MCF 10A (cell line): ENCODE results near the gene SPNS3. TPM values are rescaled to one million over a fixed set of nuclear protein-coding genes. Genes with fewer than 3 reads are reported as not detected.

Experiments used
- BruUV-seq: library from RNA; stranded (reverse); fragments of 400-500 nt; replicated peaks from 2 replicates; lab custom pipeline; 2021; lab: Mats Ljungman, UMichigan
- CTCF ChIA-PET: fragments of 300-600 bp; sonication (Branson Sonifier 250); formaldehyde crosslinking; extraction: SDS; loops from one replicate; lab custom pipeline; 2021; ENCODE audit warnings: antibody characterized with exemption, inconsistent platforms; lab: Yijun Ruan, JAX
- POLR2A ChIA-PET: fragments of 300-600, 350-650 bp; sonication (Branson Sonifier 250); formaldehyde crosslinking; extraction: SDS; loops from one replicate; lab custom pipeline; 2020; ENCODE audit warnings: antibody characterized with exemption, inconsistent platforms; lab: Yijun Ruan, JAX
- DNase-seq: peaks from one replicate; pipeline ENCODE4 v3.0.0-alpha.2; 2018; ENCODE audit not compliant: unreplicated experiment
- H3K27ac Mint-ChIP-seq: one replicate; pipeline ENCODE4 v1.8.0; 2022; ENCODE audit warnings: mild to moderate bottlenecking, low read depth, mixed read lengths; ENCODE audit not compliant: unreplicated experiment
- H3K27me3 Mint-ChIP-seq: one replicate; pipeline ENCODE4 v1.8.0; 2022; ENCODE audit warnings: mixed read lengths; ENCODE audit not compliant: insufficient read depth, unreplicated experiment
- H3K36me3 Mint-ChIP-seq: one replicate; pipeline ENCODE4 v1.8.0; 2022; ENCODE audit warnings: mild to moderate bottlenecking, moderate library complexity, mixed read lengths; ENCODE audit not compliant: insufficient read depth, unreplicated experiment
- H3K4me1 Mint-ChIP-seq: one replicate; pipeline ENCODE4 v1.8.0; 2022; ENCODE audit warnings: mixed read lengths; ENCODE audit not compliant: insufficient read depth, unreplicated experiment
- H3K4me3 Mint-ChIP-seq: one replicate; pipeline ENCODE4 v1.8.0; 2022; ENCODE audit warnings: mild to moderate bottlenecking, moderate library complexity, mixed read lengths; ENCODE audit not compliant: unreplicated experiment
- H3K9me3 Mint-ChIP-seq: one replicate; pipeline ENCODE4 v1.8.0; 2022; ENCODE audit warnings: mixed read lengths; ENCODE audit not compliant: unreplicated experiment
- CTCF ChIP-seq: fragments of 200-600 bp; IDR thresholded peaks from one replicate; pipeline ENCODE4 v1.8.0; 2022; ENCODE audit warnings: antibody characterized with exemption, mild to moderate bottlenecking; ENCODE audit not compliant: unreplicated experiment
- intact Hi-C: fragments of 100-400 bp; cut with micrococcal nuclease; formaldehyde crosslinking; loops from 2 replicates; pipeline ENCODE4 v1.14.1; 2022
- total RNA-seq: library from RNA; stranded (reverse); gene quantifications from 2 replicates; pipeline ENCODE4 v1.2.3, GENCODE V29; 2022

Gene SPNS3
- total RNA-seq, 1 experiment from 2014 or later, result not detected

GRCh38 chr17:4527134-4527533, 93.4 kb downstream of the SPNS3 start:
- H3K4me3 Mint-ChIP-seq, result no peak overlapping the region
- H3K36me3 Mint-ChIP-seq, result peaks cover 15% of the 10 kb centered on the region
- H3K27me3 Mint-ChIP-seq, result peaks cover 38% of the 10 kb centered on the region
- no peak for TF ChIP-seq CTCF
- no peak for DNase-seq
- intact Hi-C loops, result no loop called here
- BruUV-seq, result no TSS peak
- no peak overlapping the region for H3K27ac Mint-ChIP-seq
- no peaks in the 10 kb centered on the region for H3K9me3 Mint-ChIP-seq
- CTCF ChIA-PET, result interaction anchor here (0.6 to 1.0 kb wide), 3 partner anchors 40 to 483 kb away, joined by 3 to 4 read pairs (median 3); no protein-coding TSS in a partner anchor
- POLR2A ChIA-PET, result no interaction called here
- H3K4me1 Mint-ChIP-seq, result no peaks in the 10 kb centered on the region

GRCh38 chr17:4527566-4528125, 93.9 kb downstream of the SPNS3 start:
- no peaks in the 10 kb centered on the region for H3K9me3 Mint-ChIP-seq
- no TSS peak for BruUV-seq

GRCh38 chr17:4529533-4530152, 95.9 kb downstream of the SPNS3 start:
- H3K27ac Mint-ChIP-seq, result no peak overlapping the region
- H3K27me3 Mint-ChIP-seq, result peaks cover 43% of the 10 kb centered on the region
- DNase-seq, result no peak
- ChIA-PET CTCF (interaction anchor here (0.7 kb wide), 1 partner anchor 36 kb away, joined by 3 read pairs; no protein-coding TSS in a partner anchor), POLR2A (no interaction called here)
- TF ChIP-seq CTCF, result no peak
- intact Hi-C loops, result no loop called here
- H3K4me1 Mint-ChIP-seq, result peaks cover 5% of the 10 kb centered on the region
- no peaks in the 10 kb centered on the region for H3K9me3 Mint-ChIP-seq
- H3K4me3 Mint-ChIP-seq, result no peak overlapping the region
- peaks cover 29% of the 10 kb centered on the region for H3K36me3 Mint-ChIP-seq
- no TSS peak for BruUV-seq

More at GRCh38 chr17:4527566-4528125, 93.9 kb downstream of the SPNS3 start:
- Mint-ChIP-seq H3K27ac (no peak overlapping the region), H3K27me3 (peaks cover 43% of the 10 kb centered on the region), H3K36me3 (peaks cover 15% of the 10 kb centered on the region), H3K4me1 (no peaks in the 10 kb centered on the region), H3K4me3 (no peak overlapping the region)
- ChIA-PET CTCF (interaction anchor here (0.6 to 1.0 kb wide), 3 partner anchors 39 to 483 kb away, joined by 3 to 4 read pairs (median 3); no protein-coding TSS in a partner anchor), POLR2A (no interaction called here)
- TF ChIP-seq CTCF, result no peak
- no peak for DNase-seq
- intact Hi-C loops, result no loop called here

- intact Hi-C loops, result no loop called here
- no TSS peak for BruUV-seq
- CTCF ChIA-PET, result no interaction called here
- Mint-ChIP-seq H3K4me1 (peaks cover 5% of the 10 kb centered on the region), H3K9me3 (no peaks in the 10 kb centered on the region), H3K36me3 (peaks cover 34% of the 10 kb centered on the region), H3K4me3 (no peak overlapping the region), H3K27me3 (peaks cover 43% of the 10 kb centered on the region), H3K27ac (no peak overlapping the region)
- DNase-seq, result no peak
- TF ChIP-seq CTCF, result no peak
- POLR2A ChIA-PET, result no interaction called here
Measured at GRCh38 chr17:4530799-4531730, 97.3 kb downstream of the SPNS3 start.
